HepG2 (cell line): Measurements from ENCODE around the gene FBXO10.

Experiments used
- CBX1 ChIP-seq: IDR thresholded peaks from one replicate; pipeline ENCODE4 v1.6.1; 2016; ENCODE audit warnings: antibody characterized with exemption, low read depth
- CHD2 ChIP-seq: IDR thresholded peaks from 2 replicates; pipeline ENCODE4 v1.6.1; 2011; ENCODE audit warnings: low read depth, low read length, improper control_type of control experiment
- CTCF ChIP-seq: sonication (generic); formaldehyde crosslinking; IDR thresholded peaks from 2 replicates; pipeline ENCODE4 v1.5.0; 2020; ENCODE audit warnings: mild to moderate bottlenecking, missing genetic modification reagents, moderate library complexity
- ERF ChIP-seq: IDR thresholded peaks from 2 replicates; pipeline ENCODE4 v1.6.1; 2018; ENCODE audit warnings: missing biosample characterization, missing genetic modification reagents
- EZH2 ChIP-seq: conservative IDR thresholded peaks from 2 replicates; pipeline ENCODE4 v1.6.1; 2012; ENCODE audit warnings: mild to moderate bottlenecking, low read depth, low read length, moderate library complexity
- MBNL3 ChIP-seq: fragments of 250-450 bp; sonication (Bioruptor Pico); conservative IDR thresholded peaks from 2 replicates; pipeline ENCODE4 v1.8.0; 2022; ENCODE audit warnings: mild to moderate bottlenecking, inconsistent platforms
- MEIS1 ChIP-seq: sonication (generic); formaldehyde crosslinking; IDR thresholded peaks from 2 replicates; pipeline ENCODE4 v1.9.0; 2021; ENCODE audit warnings: mild to moderate bottlenecking, missing genetic modification reagents, moderate library complexity, borderline replicate concordance
- ZNF205 ChIP-seq: IDR thresholded peaks from 2 replicates; pipeline ENCODE4 v1.6.1; 2018; ENCODE audit warnings: missing biosample characterization, missing genetic modification reagents
- ZNF639 ChIP-seq: conservative IDR thresholded peaks from 2 replicates; pipeline ENCODE4 v1.6.1; 2018; ENCODE audit warnings: missing genetic modification reagents
- TF ChIP-seq, protein P1 (sequence below): IDR thresholded peaks from 2 replicates; pipeline ENCODE4 v1.6.1; 2016

- TF ChIP-seq EZH2 (no peak), MEIS1 (CRISPR knock-in tag) (no peak), CBX1 (no peak), ZNF639 (CRISPR knock-in tag) (no peak), CTCF (CRISPR knock-in tag) (no peak), ZNF205 (CRISPR knock-in tag) (no peak), MBNL3 (CRISPR knock-in tag) (no peak), ERF (CRISPR knock-in tag) (no peak), CHD2 (no peak)
- TF ChIP-seq, protein P1, sequence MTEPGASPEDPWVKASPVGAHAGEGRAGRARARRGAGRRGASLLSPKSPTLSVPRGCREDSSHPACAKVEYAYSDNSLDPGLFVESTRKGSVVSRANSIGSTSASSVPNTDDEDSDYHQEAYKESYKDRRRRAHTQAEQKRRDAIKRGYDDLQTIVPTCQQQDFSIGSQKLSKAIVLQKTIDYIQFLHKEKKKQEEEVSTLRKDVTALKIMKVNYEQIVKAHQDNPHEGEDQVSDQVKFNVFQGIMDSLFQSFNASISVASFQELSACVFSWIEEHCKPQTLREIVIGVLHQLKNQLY: no peak
Observed at GRCh38 chr9:37619806-37620205, 43.6 kb upstream of the FBXO10 start.
